Inferior parietal cortex (tissue), 1 donor: ENCODE measurements around the gene VIPR2.
"Not testable (repeated sequence)": the region's sequence is repeated elsewhere in the genome, so short reads cannot be mapped to it uniquely, and the experiment has no call there.

Experiments used
- DNase-seq: peaks from one replicate; pipeline ENCODE4 v3.0.0-alpha.2; 2016; ENCODE audit errors: extremely low spot score

VIPR2 gene

GRCh38 chr7:159144758-159145489 is at the start of gene VIPR2:
VIPR2 (minus strand) TSS chr7:159144867; CDS start chr7:159144771, 96 bp downstream.
- no peak for DNase-seq

GRCh38 chr7:159193543-159194090 is 49.0 kb upstream of the VIPR2 start:
- no peak for DNase-seq

- no peak for DNase-seq
Observed at GRCh38 chr7:159192725-159193453, 48.2 kb upstream of the VIPR2 start.

GRCh38 chr7:159192013-159192412 is 47.3 kb upstream of the VIPR2 start:
- no peak for DNase-seq

GRCh38 chr7:159191236-159191635 is 46.6 kb upstream of the VIPR2 start:
- DNase-seq, result no peak

- no peak for DNase-seq
Observed at GRCh38 chr7:159188011-159188410, 43.3 kb upstream of the VIPR2 start.

- no peak for DNase-seq
Observed at GRCh38 chr7:159179241-159179640, 34.6 kb upstream of the VIPR2 start.

GRCh38 chr7:159177284-159177953 is 32.8 kb upstream of the VIPR2 start:
- DNase-seq, result no peak

- no peak for DNase-seq
Observed at GRCh38 chr7:159175792-159176191, 31.1 kb upstream of the VIPR2 start.

- not testable (repeated sequence) for DNase-seq
Observed at GRCh38 chr7:159175100-159175499, 30.4 kb upstream of the VIPR2 start.

- DNase-seq, result no peak
Observed at GRCh38 chr7:159172400-159172799, 27.7 kb upstream of the VIPR2 start.

- no peak for DNase-seq
Observed at GRCh38 chr7:159169391-159169790, 24.7 kb upstream of the VIPR2 start.

- DNase-seq, result no peak
Observed at GRCh38 chr7:159167139-159167538, 22.5 kb upstream of the VIPR2 start.

GRCh38 chr7:159166530-159166929 is 21.9 kb upstream of the VIPR2 start:
- no peak for DNase-seq

- DNase-seq, result no peak
Observed at GRCh38 chr7:159165352-159165751, 20.7 kb upstream of the VIPR2 start.

GRCh38 chr7:159163703-159164301 is 19.1 kb upstream of the VIPR2 start:
- not testable (repeated sequence) for DNase-seq

GRCh38 chr7:159162050-159162626 is 17.5 kb upstream of the VIPR2 start:
- not testable (repeated sequence) for DNase-seq

- DNase-seq, result no peak
Observed at GRCh38 chr7:159160450-159160849, 15.8 kb upstream of the VIPR2 start.

GRCh38 chr7:159159731-159160130 is 15.1 kb upstream of the VIPR2 start:
- no peak for DNase-seq

GRCh38 chr7:159158888-159159405 is 14.3 kb upstream of the VIPR2 start:
- DNase-seq, result no peak
